Body of pancreas (tissue), 4 donors: ENCODE results near the gene CFAP299.

Experiments used
- CTCF ChIP-seq, 7 experiments: fragments of 450-650 bp in 4 of 7; fragments of 200-600 bp in 3 of 7; sonication (generic) in 3 of 7; IDR thresholded peaks; one replicate each; pipeline ENCODE4 v1.5.1; 2016 to 2019; ENCODE audit warnings: antibody characterized with exemption in 7 of 7
- POLR2A ChIP-seq, 3 donors: fragments of 450-650 bp; IDR thresholded peaks; one replicate each; pipeline ENCODE4 v1.6.1; 2016; ENCODE audit warnings: antibody characterized with exemption in 3 of 3, mild to moderate bottlenecking in 2 of 3

GRCh38 chr4:80781431-80781830 is 445.9 kb downstream of the CFAP299 start:
- no peak for TF ChIP-seq CTCF (IDR thresholded peaks at IDR 0.05)
- no peak for TF ChIP-seq POLR2A (IDR thresholded peaks at IDR 0.05)
